SH-SY5Y (cell line): Measurements from ENCODE around the gene DEFB129.

Experiments used
- GATA2 ChIP-seq: IDR thresholded peaks from 2 replicates; pipeline ENCODE4 v1.6.1; 2011; ENCODE audit warnings: mild to moderate bottlenecking, low read depth, low read length
- GATA3 ChIP-seq: IDR thresholded peaks from 2 replicates; pipeline ENCODE4 v1.6.1; 2011; ENCODE audit warnings: low read depth, mild to moderate bottlenecking, low read length, moderate library complexity

Gene DEFB129

GRCh38 chr20:273884-274283, 46.8 kb downstream of the DEFB129 start:
- TF ChIP-seq GATA2 (no peak), GATA3 (no peak)

- TF ChIP-seq GATA3 (no peak), GATA2 (no peak)
These were observed 48.7 kb downstream of the DEFB129 start for GRCh38 chr20:275791-276190.

GRCh38 chr20:276620-277495, 49.8 kb downstream of the DEFB129 start:
- TF ChIP-seq GATA2: no peak
- TF ChIP-seq GATA3: no peak

GRCh38 chr20:277496-277781, 50.4 kb downstream of the DEFB129 start:
- no peak for TF ChIP-seq GATA2
- TF ChIP-seq GATA3: no peak

GRCh38 chr20:278181-278580, 51.1 kb downstream of the DEFB129 start:
- TF ChIP-seq GATA2: no peak
- TF ChIP-seq GATA3: no peak

GRCh38 chr20:278607-279571, 51.8 kb downstream of the DEFB129 start:
- TF ChIP-seq GATA3 (no peak), GATA2 (no peak)
